Common myeloid progenitor, CD34-positive (primary cell): ENCODE data around the gene ERICH3.

ENCODE experiments used
- CTCF ChIA-PET: fragments of 350-600 bp; sonication (Branson Sonifier 250); formaldehyde crosslinking; loops from one replicate; lab custom pipeline; 2021; ENCODE audit warnings: antibody characterized with exemption; lab: Charles Lee
- POLR2A ChIA-PET: fragments of 350-600 bp; sonication (Branson Sonifier 250); formaldehyde crosslinking; loops from one replicate; lab custom pipeline; 2021; ENCODE audit warnings: antibody characterized with exemption; lab: Charles Lee
- DNase-seq, 3 donors: peaks; one replicate each; pipeline versions ENCODE4 v3.0.0 to v3.0.0-alpha.2; 2013
- H3K27ac ChIP-seq, 2 experiments: 1 replicate in 1 of 2; 2 replicates in 1 of 2; pipeline ENCODE4 v1.7.0; 2013; ENCODE audit warnings: inconsistent platforms in 2 of 2, low read length in 2 of 2, mild to moderate bottlenecking in 2 of 2, low read depth in 1 of 2, moderate library complexity in 1 of 2; ENCODE audit not compliant: severe bottlenecking in 2 of 2, insufficient read depth in 1 of 2, poor library complexity in 1 of 2
- H3K27me3 ChIP-seq, 5 experiments: replicated peaks in 2 of 5; 1 replicate in 3 of 5; 2 replicates in 2 of 5; pipeline versions ENCODE4 v1.6.1 to v1.7.0; 2013; ENCODE audit warnings: low read length in 4 of 5, mild to moderate bottlenecking in 2 of 5, moderate library complexity in 2 of 5, inconsistent platforms in 1 of 5; ENCODE audit not compliant: insufficient read depth in 5 of 5, control insufficient read depth in 4 of 5
- H3K36me3 ChIP-seq, 4 experiments: 1 replicate in 2 of 4; 2 replicates in 2 of 4; pipeline versions ENCODE4 v1.6.1 to v1.7.0; 2013; ENCODE audit warnings: low read length in 3 of 4, control low read depth in 1 of 4, mild to moderate bottlenecking in 1 of 4; ENCODE audit not compliant: control insufficient read depth in 4 of 4, insufficient read depth in 4 of 4
- H3K4me1 ChIP-seq, 4 experiments: 1 replicate in 3 of 4; 2 replicates in 1 of 4; pipeline versions ENCODE4 v1.6.1 to v1.7.1; 2013; ENCODE audit warnings: low read length in 3 of 4, mild to moderate bottlenecking in 3 of 4, control low read depth in 1 of 4, inconsistent platforms in 1 of 4, moderate library complexity in 1 of 4; ENCODE audit not compliant: control insufficient read depth in 4 of 4, insufficient read depth in 4 of 4; ENCODE audit errors: control extremely low read depth in 1 of 4
- H3K4me3 ChIP-seq, 7 experiments: 1 replicate in 4 of 7; 2 replicates in 3 of 7; pipeline versions ENCODE4 v1.5.1 to v1.7.0; 2013; ENCODE audit warnings: mild to moderate bottlenecking in 7 of 7, low read length in 6 of 7, moderate library complexity in 6 of 7, inconsistent platforms in 2 of 7, low read depth in 2 of 7, control low read depth in 1 of 7; ENCODE audit not compliant: insufficient read depth in 4 of 7, control insufficient read depth in 1 of 7; ENCODE audit errors: extremely low read depth in 1 of 7
- H3K9me3 ChIP-seq, 5 experiments: 1 replicate in 4 of 5; 2 replicates in 1 of 5; pipeline versions ENCODE4 v1.6.1 to v1.7.1; 2013; ENCODE audit warnings: low read length in 4 of 5, mild to moderate bottlenecking in 2 of 5, inconsistent platforms in 1 of 5, low read depth in 1 of 5, moderate library complexity in 1 of 5; ENCODE audit not compliant: control insufficient read depth in 4 of 5, insufficient read depth in 2 of 5; ENCODE audit errors: control extremely low read depth in 1 of 5
- WGBS: methylation state at CpG from one replicate; pipeline ENCODE4 v1.1.5; 2013; ENCODE audit not compliant: insufficient coverage; 5-methylcytosine and 5-hydroxymethylcytosine counted together

ERICH3 gene

GRCh38 chr1:74713849-74714248 is 40.3 kb upstream of the ERICH3 start:
- Histone ChIP-seq H3K36me3 (peaks cover 7 to 51% (median 12%) of the 10 kb centered on the region in 4 experiments), H3K4me3 (no peak overlapping the region), H3K4me1 (no peaks in the 10 kb centered on the region), H3K27me3 (no peaks in the 10 kb centered on the region), H3K27ac (no peak overlapping the region), H3K9me3 (no peaks in the 10 kb centered on the region)
- no peak for DNase-seq
- ChIA-PET CTCF (no interaction called here), POLR2A (no interaction called here)
- WGBS = no CpG with 5 or more reads among the region's 3 CpGs

- no peak for DNase-seq
- peaks cover 7 to 47% (median 12%) of the 10 kb centered on the region in 4 experiments for H3K36me3 ChIP-seq
- ChIA-PET CTCF (interaction anchor here (0.9 kb wide), 1 partner anchor 21 kb away, joined by 3 read pairs; no protein-coding TSS in a partner anchor), POLR2A (no interaction called here)
- WGBS = 91% methylated on average over 1 of the region's 1 CpG
- H3K4me3 ChIP-seq = no peak overlapping the region
- no peaks in the 10 kb centered on the region for H3K9me3 ChIP-seq
- no peaks in the 10 kb centered on the region for H3K27me3 ChIP-seq
- no peak overlapping the region for H3K27ac ChIP-seq
- no peaks in the 10 kb centered on the region for H3K4me1 ChIP-seq
Measured at GRCh38 chr1:74712881-74713280, 39.3 kb upstream of the ERICH3 start.

GRCh38 chr1:74703386-74704182 is 30.0 kb upstream of the ERICH3 start:
- Histone ChIP-seq H3K4me3 (no peak overlapping the region), H3K27ac (no peak overlapping the region), H3K27me3 (no peaks in the 10 kb centered on the region), H3K36me3 (peaks cover 0 to 28% (median 4%) of the 10 kb centered on the region in 4 experiments), H3K4me1 (no peaks in the 10 kb centered on the region), H3K9me3 (no peaks in the 10 kb centered on the region)
- DNase-seq = peak in 2 of 3 donors; percentile 5 to 10
- ChIA-PET CTCF (interaction anchor here (1.3 to 1.8 kb wide), 2 partner anchors 13 to 17 kb away, joined by 3 to 5 read pairs; no protein-coding TSS in a partner anchor), POLR2A (no interaction called here)
- WGBS = 72% methylated on average over 3 of the region's 6 CpGs

- ChIA-PET CTCF (interaction anchor here (2.2 kb wide), 1 partner anchor 10 kb away, joined by 7 read pairs; no protein-coding TSS in a partner anchor), POLR2A (no interaction called here)
- Histone ChIP-seq H3K9me3 (no peaks in the 10 kb centered on the region), H3K36me3 (peaks cover 0 to 2% (median 0%) of the 10 kb centered on the region in 4 experiments), H3K4me3 (no peak overlapping the region), H3K27ac (no peak overlapping the region), H3K27me3 (no peaks in the 10 kb centered on the region), H3K4me1 (no peaks in the 10 kb centered on the region)
- DNase-seq = no peak
Measured at GRCh38 chr1:74699331-74699730, 25.7 kb upstream of the ERICH3 start.

GRCh38 chr1:74697832-74698231 is 24.2 kb upstream of the ERICH3 start:
- H3K4me3 ChIP-seq = no peak overlapping the region
- no peaks in the 10 kb centered on the region for H3K9me3 ChIP-seq
- DNase-seq = no peak
- ChIA-PET CTCF (interaction anchor here (2.2 kb wide), 1 partner anchor 8 kb away, joined by 7 read pairs; no protein-coding TSS in a partner anchor), POLR2A (no interaction called here)
- H3K36me3 ChIP-seq = no peaks in the 10 kb centered on the region
- WGBS = 90% methylated on average over 2 of the region's 2 CpGs
- no peaks in the 10 kb centered on the region for H3K27me3 ChIP-seq
- no peaks in the 10 kb centered on the region for H3K4me1 ChIP-seq
- H3K27ac ChIP-seq = no peak overlapping the region

GRCh38 chr1:74693473-74693872 is 19.9 kb upstream of the ERICH3 start:
- ChIA-PET POLR2A (no interaction called here), CTCF (no interaction called here)
- Histone ChIP-seq H3K4me3 (no peak overlapping the region), H3K27me3 (no peaks in the 10 kb centered on the region), H3K36me3 (no peaks in the 10 kb centered on the region), H3K4me1 (no peaks in the 10 kb centered on the region), H3K27ac (no peak overlapping the region), H3K9me3 (no peaks in the 10 kb centered on the region)
- WGBS = 92% methylated on average over 2 of the region's 2 CpGs
- DNase-seq = no peak

GRCh38 chr1:74690909-74691308 is 17.3 kb upstream of the ERICH3 start:
- ChIA-PET POLR2A (no interaction called here), CTCF (interaction anchor here (0.6 to 1.8 kb wide), 9 partner anchors 12 to 405 kb away, joined by 3 to 6 read pairs (median 3); no protein-coding TSS in a partner anchor)
- no peaks in the 10 kb centered on the region for H3K36me3 ChIP-seq
- H3K4me1 ChIP-seq = no peaks in the 10 kb centered on the region
- no peak overlapping the region for H3K4me3 ChIP-seq
- 100% methylated on average over 1 of the region's 4 CpGs for WGBS
- DNase-seq = no peak
- no peak overlapping the region for H3K27ac ChIP-seq
- no peaks in the 10 kb centered on the region for H3K9me3 ChIP-seq
- H3K27me3 ChIP-seq = no peaks in the 10 kb centered on the region
